ENCODE data around the gene STX5. TPM values are rescaled to one million over a fixed set of nuclear protein-coding genes. Genes with fewer than 3 reads are reported as not detected.

The STX5 gene
- total and polyA plus RNA-seq, 9 of the 15 experiments (the other 6 are each of a cell fraction or from before 2014, with no cell fraction given): 2.8 to 28.6 (median 23.7) TPM

DNA sequence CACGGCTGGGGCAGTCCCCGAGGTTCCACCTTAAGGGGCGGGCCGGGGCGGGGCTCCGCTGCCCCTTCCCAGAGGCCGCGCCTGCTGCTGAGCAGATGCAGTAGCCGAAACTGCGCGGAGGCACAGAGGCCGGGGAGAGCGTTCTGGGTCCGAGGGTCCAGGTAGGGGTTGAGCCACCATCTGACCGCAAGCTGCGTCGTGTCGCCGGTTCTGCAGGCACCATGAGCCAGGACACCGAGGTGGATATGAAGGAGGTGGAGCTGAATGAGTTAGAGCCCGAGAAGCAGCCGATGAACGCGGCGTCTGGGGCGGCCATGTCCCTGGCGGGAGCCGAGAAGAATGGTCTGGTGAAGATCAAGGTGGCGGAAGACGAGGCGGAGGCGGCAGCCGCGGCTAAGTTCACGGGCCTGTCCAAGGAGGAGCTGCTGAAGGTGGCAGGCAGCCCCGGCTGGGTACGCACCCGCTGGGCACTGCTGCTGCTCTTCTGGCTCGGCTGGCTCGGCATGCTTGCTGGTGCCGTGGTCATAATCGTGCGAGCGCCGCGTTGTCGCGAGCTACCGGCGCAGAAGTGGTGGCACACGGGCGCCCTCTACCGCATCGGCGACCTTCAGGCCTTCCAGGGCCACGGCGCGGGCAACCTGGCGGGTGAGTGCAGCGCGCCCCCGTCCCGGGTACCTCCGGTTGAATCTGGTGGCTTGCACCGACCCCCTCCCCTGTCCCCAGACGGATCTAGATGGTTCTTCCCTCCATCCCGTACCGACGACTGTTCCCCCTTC lies 49.1 kb upstream of the STX5 start, which contains the start of gene SLC3A2 (continued):
- no peak for TF ChIP-seq SRSF7 (optimal IDR thresholded peaks at IDR 0.05; ENCODE audit: low read depth, low read length)
- no peak for TF ChIP-seq KLF16 (IDR thresholded peaks at IDR 0.05)
- TF ChIP-seq SMAD2 (IDR thresholded peaks at IDR 0.05; ENCODE audit: low read depth, low read length): no peak
- TF ChIP-seq SMARCA4 (IDR thresholded peaks at IDR 0.05): no peak
- 0 out of 2 replicates have a peak, but pooled peaks have one; percentile 22 for TF ChIP-seq SMC3 (conservative IDR thresholded peaks at IDR 0.05; ENCODE audit: insufficient read depth, low read depth, low read length)
- no peak for TF ChIP-seq HOXB6 (CRISPR knock-in tag; IDR thresholded peaks at IDR 0.05; ENCODE audit: borderline replicate concordance)
- peak; percentile 76 to 89 for TF ChIP-seq AFF1 (IDR thresholded peaks at IDR 0.05; ENCODE audit: low read depth in 1 of 2, partially characterized antibody in 2 of 2)
- TF ChIP-seq NR2C2 (CRISPR knock-in tag; IDR thresholded peaks at IDR 0.05): no peak; the same call in 1 of the 2 replicates
- peak; percentile 65; the same call in 1 of the 2 replicates for TF ChIP-seq NR2C2 (tag; IDR thresholded peaks at IDR 0.05)
- TF ChIP-seq ASH1L (IDR thresholded peaks at IDR 0.05; ENCODE audit: borderline replicate concordance, low read depth, partially characterized antibody): no peak
- TF ChIP-seq SMAD4 (CRISPR knock-in tag; conservative IDR thresholded peaks at IDR 0.05): peak; percentile 83
- 0 out of 2 replicates have a peak, but pooled peaks have one; percentile 49 for TF ChIP-seq HSF4 (CRISPR knock-in tag; IDR thresholded peaks at IDR 0.05; ENCODE audit: borderline replicate concordance)
- TF ChIP-seq MYNN (IDR thresholded peaks at IDR 0.05): peak; percentile 32; the same call in 1 of the 2 replicates
- TF ChIP-seq MYNN (CRISPR knock-in tag; IDR thresholded peaks at IDR 0.05): no peak
- TF ChIP-seq, protein P1, sequence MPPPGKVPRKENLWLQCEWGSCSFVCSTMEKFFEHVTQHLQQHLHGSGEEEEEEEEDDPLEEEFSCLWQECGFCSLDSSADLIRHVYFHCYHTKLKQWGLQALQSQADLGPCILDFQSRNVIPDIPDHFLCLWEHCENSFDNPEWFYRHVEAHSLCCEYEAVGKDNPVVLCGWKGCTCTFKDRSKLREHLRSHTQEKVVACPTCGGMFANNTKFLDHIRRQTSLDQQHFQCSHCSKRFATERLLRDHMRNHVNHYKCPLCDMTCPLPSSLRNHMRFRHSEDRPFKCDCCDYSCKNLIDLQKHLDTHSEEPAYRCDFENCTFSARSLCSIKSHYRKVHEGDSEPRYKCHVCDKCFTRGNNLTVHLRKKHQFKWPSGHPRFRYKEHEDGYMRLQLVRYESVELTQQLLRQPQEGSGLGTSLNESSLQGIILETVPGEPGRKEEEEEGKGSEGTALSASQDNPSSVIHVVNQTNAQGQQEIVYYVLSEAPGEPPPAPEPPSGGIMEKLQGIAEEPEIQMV (tag; conservative IDR thresholded peaks at IDR 0.05; ENCODE audit: low read depth): no peak
- TF ChIP-seq HIVEP1 (CRISPR knock-in tag; IDR thresholded peaks at IDR 0.05): no peak
- TF ChIP-seq, protein P2, sequence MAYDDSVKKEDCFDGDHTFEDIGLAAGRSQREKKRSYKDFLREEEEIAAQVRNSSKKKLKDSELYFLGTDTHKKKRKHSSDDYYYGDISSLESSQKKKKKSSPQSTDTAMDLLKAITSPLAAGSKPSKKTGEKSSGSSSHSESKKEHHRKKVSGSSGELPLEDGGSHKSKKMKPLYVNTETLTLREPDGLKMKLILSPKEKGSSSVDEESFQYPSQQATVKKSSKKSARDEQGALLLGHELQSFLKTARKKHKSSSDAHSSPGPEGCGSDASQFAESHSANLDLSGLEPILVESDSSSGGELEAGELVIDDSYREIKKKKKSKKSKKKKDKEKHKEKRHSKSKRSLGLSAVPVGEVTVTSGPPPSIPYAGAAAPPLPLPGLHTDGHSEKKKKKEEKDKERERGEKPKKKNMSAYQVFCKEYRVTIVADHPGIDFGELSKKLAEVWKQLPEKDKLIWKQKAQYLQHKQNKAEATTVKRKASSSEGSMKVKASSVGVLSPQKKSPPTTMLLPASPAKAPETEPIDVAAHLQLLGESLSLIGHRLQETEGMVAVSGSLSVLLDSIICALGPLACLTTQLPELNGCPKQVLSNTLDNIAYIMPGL (CRISPR knock-in tag; IDR thresholded peaks at IDR 0.05): peak; percentile 94
- 0 out of 2 replicates have a peak, but pooled peaks have one; percentile 33 for TF ChIP-seq ZNF24 (IDR thresholded peaks at IDR 0.05)
- no peak for TF ChIP-seq TEAD2 (tag; IDR thresholded peaks at IDR 0.05)
- TF ChIP-seq, protein P3, sequence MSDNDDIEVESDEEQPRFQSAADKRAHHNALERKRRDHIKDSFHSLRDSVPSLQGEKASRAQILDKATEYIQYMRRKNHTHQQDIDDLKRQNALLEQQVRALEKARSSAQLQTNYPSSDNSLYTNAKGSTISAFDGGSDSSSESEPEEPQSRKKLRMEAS (CRISPR knock-in tag; IDR thresholded peaks at IDR 0.05): peak; percentile 93
- TF ChIP-seq LEF1 (IDR thresholded peaks at IDR 0.05): no peak

Data from K562 (cell line).